Stimulated activated naive CD4-positive, alpha-beta T cell (primary cell): ENCODE measurements around the gene GALNTL6.

Source experiments
- DNase-seq, 6 experiments: peaks; one replicate each; lab custom pipeline; 2025; lab: John Stamatoyannopoulos, UW

GALNTL6 gene

DNA sequence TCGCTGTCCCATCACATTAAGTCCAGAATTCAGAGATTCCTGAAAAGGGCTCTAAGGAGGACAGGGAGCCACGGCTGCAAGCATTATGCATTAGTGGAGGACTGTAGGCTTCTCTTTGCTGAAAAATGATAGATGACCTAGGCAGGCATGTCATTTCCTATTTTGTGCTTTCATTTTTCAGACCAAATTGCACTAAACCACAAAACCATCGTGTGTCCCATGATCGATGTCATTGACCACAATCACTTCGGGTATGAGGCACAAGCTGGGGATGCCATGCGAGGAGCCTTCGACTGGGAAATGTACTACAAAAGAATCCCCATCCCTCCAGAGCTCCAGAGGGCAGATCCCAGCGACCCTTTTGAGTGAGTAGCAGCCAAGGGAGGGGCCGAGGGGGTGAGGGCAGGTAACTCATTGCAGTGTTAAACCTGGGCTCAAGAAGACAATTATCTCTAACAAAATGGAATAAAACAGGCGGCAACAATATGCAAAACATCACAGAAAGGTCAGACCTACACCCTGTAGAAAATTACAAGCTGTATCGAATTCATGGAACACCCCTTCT is 1000.2 kb downstream of the GALNTL6 start:
- DNase-seq: no peak

DNA sequence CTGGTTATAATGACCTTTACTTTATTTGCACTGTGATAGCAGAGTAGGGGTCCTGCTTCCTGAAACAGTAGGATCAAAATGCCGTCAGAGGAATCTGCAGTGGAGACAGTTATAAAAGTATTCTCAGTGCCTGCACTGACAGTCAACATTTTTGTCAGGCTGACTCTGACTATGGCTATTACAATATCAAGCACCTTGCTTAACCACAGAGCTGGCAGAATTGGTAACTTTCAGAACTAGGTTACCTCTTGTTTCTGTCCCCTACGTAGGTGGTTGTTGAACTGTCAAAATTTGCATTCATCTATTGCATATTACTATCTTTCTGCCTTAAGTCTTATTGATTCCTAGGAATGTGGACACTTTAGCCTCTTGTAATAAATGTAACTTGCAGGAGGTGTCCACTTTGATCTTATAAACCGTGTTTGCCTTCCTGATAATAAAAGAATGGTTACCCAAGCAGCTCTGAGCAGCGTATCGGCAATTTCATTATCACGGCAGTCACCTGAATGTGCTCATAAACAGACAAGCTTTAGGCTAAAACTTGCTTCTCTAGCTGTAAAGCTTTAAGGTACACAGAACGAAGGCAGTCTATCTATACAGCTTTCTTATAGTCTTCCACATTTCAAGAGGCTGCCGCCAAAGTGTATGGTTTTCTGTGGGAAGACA is 1002.4 kb downstream of the GALNTL6 start:
- DNase-seq: no peak

DNA sequence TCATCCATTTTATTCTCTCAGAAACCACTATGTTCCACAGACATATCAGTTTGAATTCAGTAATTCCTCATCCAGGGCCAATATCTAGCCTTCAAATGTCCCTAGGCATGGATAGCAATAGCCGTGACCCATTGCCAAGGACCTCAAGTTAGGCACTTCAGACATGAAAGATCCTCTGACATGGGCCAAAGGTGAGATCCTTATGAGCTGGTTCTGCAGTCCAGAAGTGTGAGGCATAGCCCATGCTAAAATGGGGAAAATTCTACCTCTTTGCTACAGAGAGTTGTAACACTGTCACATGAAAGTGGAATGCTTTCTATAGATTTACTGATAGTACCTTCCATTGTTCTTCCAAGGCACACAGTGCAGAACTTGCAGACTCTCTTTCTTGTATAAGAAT is 1005.7 kb downstream of the GALNTL6 start:
- DNase-seq: no peak

DNA sequence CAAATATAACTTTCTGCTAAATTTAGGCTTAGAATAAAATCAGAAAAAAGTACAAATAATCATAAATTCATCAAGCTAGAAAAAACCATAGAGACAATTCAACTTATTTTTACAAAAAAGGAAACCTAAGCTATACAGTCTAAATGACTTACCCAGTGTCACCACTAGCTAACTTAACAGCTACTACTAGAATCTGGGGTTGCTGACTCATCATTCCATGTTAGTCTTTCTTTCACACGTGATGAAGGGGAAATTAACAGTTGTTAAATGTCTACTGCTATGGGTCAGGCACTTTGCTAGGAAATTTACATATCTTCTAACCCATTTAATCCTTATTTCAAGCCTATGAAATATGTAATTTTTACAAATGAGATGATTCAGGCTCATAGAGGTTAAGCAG is 1006.1 kb downstream of the GALNTL6 start:
- DNase-seq: no peak

DNA sequence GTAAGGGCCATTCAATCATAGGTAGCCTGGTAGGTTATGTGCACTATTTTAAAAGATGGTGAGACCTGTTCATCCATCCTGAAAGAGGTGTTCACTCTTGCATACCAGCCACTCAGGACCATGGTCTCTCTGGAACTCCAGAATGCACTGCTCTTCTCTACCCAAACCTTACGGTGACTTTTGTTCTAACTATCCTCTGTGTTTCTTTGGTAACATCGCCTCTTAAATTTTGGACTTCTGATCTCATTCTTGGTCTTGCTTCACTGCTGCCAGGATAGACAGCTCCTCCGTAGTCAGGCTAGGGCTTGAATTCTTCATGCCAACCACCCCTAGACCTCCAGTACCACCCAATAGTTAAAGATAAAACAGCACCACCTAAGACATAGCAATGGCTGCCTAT is 1009.1 kb downstream of the GALNTL6 start:
- DNase-seq: no peak

DNA sequence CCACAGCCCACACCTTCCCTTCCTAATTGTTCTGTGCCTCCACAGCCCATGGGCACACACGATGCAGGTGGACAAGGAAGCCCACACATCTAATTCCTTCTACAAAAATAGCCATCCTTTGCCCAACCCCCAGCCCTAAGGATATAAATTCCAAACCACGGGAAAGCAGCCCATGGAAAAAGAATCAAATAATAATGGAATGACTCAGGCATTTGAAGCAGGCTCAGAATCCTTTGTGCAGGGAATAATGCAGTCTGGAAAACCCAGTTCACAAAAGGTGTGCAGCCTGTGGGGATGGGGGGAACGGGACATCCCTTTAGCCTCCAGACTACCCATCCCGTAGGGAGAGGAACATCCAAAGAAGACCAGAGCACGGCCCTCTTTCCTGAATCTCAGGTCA is 1013.1 kb downstream of the GALNTL6 start:
- DNase-seq: no peak

DNA sequence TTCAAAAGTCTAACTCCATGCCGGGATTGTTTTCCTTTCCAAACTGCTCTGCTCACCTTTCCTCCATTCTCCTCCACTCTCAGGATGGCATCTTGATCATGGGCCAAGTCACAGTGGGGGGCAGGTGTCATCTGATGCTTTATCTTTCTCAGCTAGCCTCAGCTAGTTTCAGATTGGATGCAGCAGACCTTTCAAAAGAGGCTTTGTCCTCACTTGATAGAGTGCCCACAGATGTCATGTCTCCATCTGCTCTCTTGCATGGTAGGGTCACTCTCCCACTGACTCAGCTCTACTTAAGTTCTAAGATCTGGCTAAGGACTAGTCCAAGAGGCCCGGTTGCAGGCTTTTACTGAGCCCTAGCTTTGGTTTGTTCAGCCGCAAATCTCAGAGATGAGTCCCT is 1013.7 kb downstream of the GALNTL6 start:
- no peak for DNase-seq

DNA sequence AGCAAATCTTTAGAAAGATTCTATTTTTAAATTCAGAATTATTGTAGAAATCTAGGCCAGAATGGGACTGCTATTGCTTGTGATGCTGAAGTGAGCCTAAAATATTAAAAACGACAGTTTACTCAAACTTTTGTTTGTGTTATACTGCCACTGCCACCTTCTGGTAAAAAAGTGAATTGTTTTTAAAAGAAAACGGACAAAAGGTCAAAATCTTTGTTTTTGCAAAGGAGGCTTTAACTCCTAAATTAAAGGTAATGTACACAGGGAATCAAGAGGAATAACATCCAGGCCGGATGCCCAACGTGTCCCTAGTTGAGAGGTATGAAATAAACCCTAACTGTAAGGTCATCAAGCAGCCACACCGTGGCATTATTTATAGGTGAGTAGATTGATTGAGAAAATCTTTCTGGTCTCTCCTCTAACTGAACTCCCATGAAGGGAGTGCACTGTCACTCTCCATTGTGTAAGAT is 1017.1 kb downstream of the GALNTL6 start:
- DNase-seq: no peak

DNA sequence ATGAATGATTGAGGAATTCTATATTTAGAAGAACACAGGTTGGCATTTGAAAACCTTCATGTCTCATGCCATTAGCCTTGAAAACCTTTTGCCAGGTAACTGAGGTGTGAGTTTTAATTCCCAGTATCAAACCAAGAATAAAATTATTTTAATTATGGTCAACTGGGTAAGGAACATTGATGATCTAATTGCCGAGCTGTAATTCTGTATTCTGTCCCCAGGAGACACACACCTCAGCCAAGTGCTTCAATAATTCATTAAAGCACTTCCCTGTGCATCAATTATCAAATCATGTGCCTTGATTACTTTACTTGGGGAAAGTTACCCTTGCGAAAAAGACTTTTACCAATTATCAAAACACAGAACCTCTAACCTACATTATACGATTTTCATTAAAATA is 1023.5 kb downstream of the GALNTL6 start:
- no peak for DNase-seq

DNA sequence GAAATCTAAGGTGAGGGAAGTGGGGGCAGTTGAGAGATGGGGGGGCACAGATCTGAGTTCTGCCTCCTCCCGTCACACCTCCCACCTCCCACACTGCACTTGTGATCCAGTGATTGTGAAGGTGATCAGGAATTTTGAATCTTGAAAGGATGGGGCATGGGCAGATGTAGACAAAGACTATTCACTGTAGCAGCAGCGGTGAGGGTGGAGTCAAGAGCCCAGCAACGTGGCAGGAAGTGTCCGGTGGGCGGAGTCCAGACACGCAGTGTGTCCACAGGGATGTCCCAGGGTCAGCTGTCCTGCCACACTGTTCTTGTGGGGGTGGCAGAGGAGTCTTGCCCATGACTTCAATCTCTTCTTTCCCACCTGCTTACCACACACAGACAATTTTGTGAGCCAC is 1024.9 kb downstream of the GALNTL6 start:
- no peak for DNase-seq

DNA sequence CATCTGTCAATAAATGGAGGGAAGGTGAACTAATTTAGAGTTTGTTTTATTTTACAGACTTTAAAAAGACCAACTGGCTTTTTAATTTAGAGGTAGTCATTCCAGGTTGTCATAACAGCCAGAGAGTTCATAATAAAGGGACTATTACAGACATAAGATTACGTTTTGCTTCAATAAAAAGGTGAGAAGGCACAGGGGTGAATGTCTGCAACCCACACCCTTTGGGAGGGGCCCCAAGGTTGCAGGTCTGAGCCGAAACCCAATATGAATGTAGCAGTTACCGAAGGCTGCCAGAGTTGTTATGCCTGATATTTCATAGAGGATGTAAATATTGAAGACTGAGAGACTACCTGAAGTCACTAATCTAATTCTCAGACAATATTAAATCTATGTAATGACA is 1025.7 kb downstream of the GALNTL6 start:
- DNase-seq: no peak

DNA sequence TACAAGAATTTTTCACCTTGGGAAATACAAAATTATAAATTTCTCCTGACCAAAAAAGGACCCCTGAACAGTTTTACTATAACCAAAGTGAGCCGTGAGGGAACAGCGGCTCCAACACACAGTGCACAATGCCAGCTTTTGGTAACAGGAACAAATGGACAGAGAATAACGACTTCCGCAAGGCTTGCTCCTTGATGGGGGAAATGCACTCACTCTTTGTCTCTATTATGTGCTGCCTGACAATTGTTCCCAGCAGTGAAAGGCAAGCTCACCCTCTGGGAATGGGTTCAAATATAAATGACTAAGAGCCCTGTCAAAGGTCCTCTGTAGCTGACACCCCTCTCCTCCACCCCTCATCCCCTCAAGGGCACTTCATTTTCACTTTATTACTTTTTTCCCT is 1029.6 kb downstream of the GALNTL6 start:
- DNase-seq: no peak

DNA sequence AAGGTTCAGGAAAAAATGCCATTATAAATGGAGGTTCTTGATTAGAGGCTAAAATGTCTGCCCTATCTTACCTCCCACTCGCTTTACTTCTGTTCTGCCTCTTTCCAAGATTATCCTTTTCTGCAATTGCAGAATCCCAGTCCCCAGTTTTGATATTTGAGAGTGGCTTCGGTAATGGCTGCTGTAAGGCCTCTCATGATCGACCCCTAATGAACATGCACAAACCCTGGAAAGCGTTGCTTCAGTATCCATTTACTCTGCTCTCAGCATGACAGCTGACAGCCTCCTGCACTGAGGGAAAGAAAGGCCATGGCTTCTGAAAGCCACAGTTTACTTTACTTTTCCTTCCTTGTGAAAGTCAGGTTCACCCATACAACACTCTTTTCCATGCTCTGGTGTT is 1030.0 kb downstream of the GALNTL6 start:
- no peak for DNase-seq

DNA sequence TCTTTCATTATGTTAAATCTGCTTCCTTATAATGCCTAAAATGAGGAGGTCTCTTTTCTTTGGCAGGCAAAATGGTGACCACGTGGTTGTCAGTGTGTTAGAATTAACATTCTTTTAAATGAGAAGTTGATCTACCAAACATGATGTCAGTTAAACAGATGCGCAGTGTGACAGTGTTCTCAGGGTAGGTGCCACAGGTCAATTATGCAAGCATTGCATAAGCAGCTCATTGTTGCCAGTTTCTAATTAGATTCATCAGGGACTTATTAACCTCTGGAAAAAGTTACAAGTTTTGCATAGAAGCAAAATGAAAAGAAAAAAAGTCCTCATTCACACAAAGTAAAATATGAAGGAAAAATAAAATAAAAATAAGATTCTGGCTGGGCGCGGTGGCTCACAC is 1031.4 kb downstream of the GALNTL6 start:
- DNase-seq: no peak

DNA sequence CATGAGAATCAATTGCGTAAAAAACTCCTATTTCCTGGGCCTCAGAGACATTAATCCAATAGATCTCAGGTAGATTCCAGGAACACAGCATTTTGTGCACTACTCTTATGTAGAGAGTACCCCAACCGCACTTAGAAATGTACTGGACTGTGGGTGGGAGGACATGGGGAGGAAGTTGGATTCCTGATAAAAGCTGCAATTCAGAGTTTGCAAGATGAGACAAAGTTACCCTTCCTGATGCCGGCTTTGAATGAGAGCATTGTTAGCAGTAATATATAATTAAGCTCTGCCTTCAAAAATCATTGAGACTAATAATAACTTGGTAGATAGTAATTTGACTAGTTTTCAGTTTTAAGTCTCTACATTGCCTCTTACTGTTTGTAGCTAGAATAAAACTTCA is 1032.1 kb downstream of the GALNTL6 start:
- no peak for DNase-seq

DNA sequence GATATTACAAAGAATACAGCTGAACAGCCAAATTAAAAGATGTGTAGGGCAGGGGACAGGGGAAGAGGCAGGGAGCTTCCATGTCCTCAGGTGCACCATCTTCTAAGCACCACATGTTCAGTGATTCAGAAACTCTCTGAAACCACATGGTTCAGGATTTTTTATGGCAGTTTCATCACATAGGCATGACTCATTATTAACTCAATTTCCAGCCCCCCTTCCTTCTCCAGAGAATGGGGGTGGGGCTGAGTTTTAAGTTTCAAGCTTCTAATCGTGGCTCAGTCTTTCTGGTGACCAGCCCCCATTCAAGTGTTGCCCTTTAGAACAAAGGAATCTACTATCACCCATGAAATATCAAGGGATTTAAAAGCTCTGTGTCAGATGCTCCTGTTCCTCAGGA is 1037.6 kb downstream of the GALNTL6 start:
- no peak for DNase-seq

DNA sequence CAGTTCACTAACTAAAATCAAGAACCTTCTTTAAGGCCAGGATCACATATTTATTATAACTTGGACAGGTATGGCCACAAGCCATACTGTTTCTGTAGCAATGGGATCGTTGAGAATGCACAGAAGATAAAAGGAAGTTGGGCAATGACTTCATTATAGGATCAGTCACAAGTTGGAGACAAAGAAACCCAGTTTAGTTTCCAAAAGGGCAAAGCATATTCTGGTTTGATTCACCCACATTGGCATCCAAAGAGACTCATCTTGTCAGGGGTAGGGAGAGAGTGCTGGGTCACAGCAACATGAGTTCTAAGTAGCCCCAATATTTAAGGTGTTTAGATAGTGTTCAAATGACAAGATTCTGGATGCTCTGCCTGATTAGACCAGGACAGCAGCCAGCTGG is 1038.3 kb downstream of the GALNTL6 start:
- DNase-seq: no peak

DNA sequence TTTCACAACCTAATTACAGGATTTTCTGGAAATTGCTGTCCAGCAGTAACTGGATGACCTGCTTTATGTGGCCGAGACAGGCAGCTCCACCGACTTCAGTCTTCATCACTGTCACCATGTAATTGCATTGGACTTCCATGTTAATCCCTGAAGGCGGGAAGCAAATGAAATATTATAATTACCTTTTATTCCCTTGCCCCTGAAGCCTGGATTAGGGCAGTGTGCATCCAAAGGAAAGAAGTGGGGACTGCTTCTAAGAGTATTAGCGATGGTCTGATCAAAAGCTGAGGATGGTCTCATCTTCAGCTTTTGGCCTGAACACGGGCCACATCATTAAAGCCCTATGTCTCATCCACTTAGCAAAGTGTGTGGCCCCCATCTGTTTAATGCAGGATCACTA is 1043.8 kb downstream of the GALNTL6 start:
- DNase-seq: no peak

DNA sequence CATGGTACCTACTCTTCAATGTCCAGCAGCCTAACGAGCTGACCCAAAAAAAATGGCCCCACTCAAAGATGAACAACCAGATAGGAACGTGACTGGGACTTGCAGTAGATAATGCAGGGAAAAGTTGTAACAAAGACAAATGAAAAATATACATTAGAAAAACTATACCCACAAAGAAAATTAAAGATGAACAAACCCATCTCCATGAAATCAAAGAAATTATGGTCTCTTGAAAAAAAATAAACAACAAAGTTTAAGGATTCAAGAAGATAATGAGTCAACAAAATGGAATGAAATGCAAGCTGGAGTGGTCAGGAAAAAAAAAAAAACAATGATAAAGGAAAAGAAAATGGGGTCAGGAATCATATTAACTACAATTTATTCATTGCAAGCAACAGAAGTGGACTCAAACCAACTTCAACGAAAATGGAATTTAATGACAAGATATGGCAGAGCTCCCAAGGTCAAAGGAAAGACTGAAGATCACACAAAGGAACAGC is 1045.6 kb downstream of the GALNTL6 start:
- DNase-seq: no peak

DNA sequence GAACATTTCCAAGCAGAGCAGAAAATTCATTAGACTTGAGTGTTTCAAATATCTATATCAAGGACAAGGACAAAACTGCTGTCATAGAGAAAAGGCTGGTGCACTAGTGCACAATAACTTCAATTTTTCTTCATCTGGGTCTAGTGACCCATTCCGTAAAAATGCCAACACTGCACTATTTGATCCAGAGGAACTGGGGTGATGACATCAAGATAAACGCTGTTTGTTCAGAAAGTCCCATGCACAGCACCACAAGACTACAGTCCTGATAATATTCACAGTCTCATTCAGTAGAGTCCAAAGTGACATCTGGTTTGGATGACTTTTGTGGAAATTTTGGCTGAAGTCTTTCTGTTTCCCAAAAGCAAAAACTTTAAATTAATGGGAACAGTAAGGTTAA is 1051.9 kb downstream of the GALNTL6 start:
- DNase-seq: no peak

DNA sequence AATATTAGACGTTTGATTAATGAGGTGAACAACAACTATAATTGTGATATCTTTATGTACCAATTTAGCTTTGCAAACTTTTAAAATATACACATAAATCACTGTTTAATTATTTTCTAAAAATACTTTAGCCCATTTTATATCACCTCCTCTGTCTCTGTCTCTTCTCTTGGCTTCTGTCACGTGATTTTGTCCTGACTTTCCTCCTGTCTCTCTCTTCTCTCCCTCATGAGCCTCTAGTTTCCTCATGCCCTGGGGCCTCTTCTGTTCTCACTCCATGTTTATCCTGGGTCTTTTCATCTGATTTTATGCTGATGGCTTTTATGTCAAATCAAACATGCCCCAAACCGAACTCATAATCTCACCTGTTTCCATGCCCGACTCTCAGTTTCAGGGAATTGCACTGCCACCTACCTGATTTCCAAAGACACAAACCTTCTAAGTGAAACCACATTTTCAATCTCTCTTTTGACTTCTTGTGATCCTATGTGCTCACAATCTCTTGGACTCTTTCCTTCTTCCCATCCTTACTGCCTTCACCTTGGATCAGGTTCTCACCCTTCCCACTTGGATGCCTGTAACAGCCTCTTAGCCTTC is 1052.4 kb downstream of the GALNTL6 start:
- DNase-seq: no peak

DNA sequence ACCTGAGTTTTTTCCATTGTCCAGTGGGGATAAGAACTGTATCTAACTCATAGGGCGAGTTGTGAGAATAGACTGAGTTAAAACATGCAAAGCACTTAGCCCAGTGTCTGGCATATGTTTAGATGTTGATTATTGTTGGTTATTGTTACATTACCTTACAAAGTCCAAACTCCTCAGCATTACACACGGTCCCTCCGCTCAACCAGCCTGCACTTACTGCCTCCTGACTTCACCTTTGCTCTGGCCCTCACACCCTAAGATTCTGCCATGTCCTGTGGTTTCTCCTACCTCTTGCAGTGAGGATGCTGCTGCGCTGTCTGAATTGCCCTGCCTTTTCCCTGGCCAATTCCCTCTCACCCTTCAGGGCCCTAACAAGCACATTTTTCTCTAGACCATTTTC is 1053.2 kb downstream of the GALNTL6 start:
- DNase-seq: no peak

DNA sequence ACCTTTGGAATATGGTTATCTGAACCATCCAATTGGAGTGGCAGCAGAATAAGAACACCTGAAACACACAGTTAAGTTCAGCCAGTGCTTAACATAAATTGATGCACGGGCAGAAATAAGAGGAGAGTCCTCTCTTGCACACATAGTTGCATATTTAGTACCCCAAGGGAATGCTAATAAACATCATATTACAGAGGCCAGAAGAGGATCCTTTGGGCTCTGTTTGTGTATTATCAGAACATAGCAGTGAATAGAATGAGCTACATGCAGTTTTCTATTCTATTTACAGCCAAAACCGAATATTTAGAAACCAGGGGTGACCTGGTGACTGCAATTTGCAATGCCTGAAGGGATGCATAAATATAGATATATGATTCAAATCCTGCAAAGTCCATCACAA is 1054.6 kb downstream of the GALNTL6 start:
- DNase-seq: no peak

DNA sequence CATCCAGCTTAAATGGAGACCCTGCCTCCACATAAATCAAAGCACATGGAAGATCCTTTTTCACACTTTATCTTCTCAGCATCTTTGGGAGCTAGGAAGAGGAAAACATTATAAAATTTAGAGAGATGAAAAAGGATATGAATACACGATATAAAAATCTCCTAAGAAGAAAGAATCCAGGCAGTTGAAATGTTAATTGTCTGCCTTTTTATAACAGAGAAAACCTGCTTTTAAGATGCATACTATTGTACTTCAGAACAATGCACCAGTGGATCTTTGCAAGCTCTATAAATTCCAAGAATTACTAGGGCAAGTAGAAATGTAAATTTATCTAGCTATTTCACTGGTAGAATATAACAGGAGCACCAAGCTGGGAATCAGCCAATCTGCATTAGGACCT is 1055.1 kb downstream of the GALNTL6 start:
- no peak for DNase-seq
